Stimulated activated CD8-positive, alpha-beta memory T cell treated with anti-CD3 and anti-CD28 coated beads, Interleukin-7, amount 100 ng/mL, for 1 hour (primary cell): Measurements from ENCODE around the gene STK39.

Experiments
- DNase-seq, 2 donors: peaks; one replicate each; pipeline ENCODE4 v3.0.0-alpha.2; 2020; ENCODE audit warnings: low read depth in 2 of 2

STK39 gene

DNA sequence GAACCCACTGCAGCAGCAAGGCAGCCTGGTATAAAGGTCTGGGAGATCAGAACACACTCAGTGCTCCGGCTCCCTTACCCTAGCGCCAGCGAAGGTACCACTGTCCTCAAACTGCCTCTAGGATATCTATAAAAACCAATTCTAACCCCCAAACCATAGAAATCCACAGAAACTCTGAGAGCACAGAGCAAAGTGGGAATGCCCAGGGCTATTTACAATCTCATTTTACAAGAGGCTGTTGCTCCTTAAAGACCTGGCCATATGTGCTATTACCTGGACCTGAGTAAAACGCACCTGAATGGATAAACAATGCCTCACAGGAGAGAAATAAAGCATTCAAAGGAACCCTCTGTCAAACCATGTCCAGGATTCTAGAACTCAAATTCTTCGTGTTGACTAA, 4.3 kb downstream of the STK39 start:
- DNase-seq: no peak

DNA sequence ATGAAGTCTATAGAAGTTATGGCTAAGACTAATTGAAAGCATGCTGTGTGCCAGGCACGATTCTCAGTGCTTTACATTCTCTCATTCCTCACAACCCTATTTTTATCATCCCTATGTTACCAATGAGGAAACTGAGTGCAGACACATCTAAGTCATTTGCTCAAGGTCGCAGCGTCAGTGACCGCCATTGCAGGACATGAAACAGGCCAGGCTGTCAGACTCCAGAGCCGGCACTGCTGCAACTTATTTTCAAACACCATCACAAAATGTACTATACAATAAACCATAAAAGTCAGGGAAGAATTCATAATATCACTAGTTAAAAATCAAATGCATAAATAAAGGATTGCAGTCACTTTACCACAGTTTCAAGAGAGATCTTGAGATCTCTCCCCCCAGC, 5.6 kb downstream of the STK39 start:
- no peak for DNase-seq

GRCh38 chr2:168241208-168241607, 6.2 kb downstream of the STK39 start:
- DNase-seq: no peak

DNA sequence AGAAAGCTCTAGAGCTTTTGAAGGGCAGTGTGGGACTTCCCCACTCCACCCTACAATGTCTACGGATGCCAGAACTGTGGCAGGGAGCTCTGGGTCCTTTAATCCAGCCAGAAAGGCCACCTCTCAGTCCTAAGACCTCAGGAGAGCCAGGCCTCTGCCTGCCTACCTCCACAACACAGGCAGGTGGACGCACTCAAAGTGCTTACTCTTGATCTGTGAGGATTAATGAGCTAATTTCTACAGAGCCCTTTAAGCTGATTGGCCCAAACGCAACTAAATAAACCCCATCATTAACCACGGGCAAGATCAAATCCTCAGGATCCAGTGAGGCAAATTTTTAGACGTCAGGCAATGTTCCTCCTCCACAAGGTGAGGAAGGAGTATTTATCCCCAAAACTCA, 8.1 kb downstream of the STK39 start:
- DNase-seq: no peak

DNA sequence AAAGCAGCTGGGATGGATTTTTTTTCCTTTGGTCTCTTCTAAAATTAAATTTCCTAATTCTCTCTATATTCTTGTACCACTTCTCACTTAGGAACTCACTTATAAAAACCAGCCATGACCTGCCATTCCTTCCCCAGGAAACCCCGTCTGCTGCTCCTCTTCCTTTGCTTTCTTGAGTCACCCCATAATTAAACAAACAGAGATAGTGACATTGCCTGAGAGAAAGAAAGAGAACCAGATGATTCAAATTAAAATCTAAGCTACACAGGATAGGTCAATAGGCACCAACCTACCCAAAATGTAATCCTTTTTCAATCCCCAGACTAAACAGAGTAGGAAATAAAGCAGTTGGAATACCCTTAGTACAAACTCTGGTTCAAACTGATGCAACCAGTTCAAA, 9.7 kb downstream of the STK39 start:
- no peak for DNase-seq

GRCh38 chr2:168234407-168235085, 12.8 kb downstream of the STK39 start:
- DNase-seq: no peak

DNA sequence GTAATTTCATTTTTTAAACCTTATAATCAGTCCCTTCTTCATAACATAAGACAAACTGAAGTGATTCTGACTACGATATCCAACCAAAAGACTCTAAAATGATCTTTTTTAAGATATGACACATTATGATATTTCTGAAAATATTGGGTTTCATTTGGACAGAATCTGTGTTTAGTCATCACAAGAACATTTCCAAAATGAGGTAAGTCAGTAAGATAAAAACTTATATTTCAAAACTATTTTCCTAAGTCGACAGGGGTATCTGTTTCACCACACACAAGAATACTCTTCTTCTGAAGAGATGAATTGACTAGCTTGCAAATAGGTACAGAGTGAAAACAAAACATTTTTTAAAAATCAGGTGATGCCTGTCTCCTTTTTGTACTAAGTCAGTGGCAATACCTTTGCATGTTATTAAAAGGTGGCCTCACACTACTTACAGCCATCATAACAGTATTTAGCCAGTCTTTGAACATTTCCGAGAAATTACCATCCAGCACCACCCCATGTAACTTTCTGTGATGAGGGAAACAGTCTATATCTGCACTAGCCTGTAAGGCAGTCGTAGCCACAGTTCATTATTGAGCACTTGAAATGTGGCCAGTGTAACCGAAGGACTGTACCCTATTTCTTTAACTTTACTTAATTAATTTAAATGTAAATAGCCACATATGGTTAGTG, 13.5 kb downstream of the STK39 start:
- no peak for DNase-seq

- no peak for DNase-seq
Observed at GRCh38 chr2:168233166-168233565, 14.2 kb downstream of the STK39 start.

DNA sequence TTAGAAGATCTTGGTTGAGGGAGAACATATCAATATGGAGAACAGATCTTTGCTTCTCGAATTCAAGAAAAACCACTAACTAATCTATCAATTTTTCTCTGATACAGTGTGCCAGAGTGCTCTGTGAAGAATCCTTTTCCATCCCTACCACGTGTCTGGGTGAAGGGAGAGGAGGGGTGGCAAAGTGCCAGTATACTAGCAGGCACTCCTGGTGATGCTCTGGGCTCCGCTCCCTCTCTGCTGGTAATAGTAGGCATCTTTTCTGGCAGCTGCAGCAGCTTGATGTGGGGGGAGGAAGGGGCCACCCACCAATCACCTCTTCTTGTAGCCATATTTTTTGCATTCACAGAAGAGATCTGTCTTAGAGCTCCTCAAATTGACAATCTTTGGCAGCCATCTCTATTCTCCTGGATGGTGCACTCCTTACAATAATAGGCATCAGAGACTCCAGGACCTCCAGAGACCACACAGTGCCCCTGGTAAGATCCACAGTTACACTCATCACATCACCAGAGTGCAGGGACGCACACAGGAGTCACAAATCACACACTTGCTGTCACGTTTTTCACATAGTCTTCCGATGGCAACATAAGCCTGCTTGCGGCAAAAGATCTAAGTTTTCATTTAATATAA, 15.7 kb downstream of the STK39 start:
- DNase-seq: no peak

DNA sequence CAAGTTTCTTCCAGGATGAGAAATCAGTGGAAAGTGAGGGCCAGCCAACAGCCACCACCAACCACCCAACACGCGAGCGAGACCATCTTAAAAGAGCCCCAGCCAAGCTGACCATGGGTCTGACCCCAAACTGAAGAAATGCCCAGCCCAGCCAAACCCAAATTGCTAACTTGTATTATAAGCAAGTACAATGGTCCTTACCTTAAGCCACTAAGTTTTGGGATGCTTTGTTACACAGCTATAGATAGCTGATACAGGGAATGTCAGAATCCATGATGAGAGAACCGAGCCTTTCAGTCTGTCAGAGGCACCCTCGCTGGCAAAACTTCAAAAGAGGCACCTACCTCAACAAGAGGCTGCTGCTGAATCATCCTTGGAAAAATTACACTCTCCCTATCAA, 17.0 kb downstream of the STK39 start:
- no peak for DNase-seq

GRCh38 chr2:168224346-168224745, 23.0 kb downstream of the STK39 start:
- no peak for DNase-seq

DNA sequence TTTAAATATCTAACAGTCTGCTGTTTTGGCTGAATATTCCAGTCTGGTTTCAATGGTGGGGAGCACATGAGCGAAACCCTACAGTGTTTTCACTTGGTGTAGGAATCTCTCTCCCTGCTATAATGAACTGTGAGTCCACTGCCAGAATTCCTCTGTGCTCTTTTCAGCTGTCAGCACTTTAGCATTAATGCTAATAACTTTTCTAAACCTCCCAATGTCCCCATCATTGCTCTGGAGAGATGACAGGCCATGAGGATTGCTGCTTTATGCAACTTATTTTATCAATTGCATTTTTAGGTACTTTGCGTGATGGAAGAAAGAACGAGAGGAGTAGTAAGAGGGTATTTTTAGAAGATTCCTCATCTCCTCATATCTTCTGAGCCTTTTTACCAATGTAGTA, 25.3 kb downstream of the STK39 start:
- DNase-seq: no peak

- DNase-seq: no peak
Observed at GRCh38 chr2:168220965-168221819, 26.2 kb downstream of the STK39 start.

GRCh38 chr2:168217920-168218319, 29.5 kb downstream of the STK39 start:
- DNase-seq: no peak

DNA sequence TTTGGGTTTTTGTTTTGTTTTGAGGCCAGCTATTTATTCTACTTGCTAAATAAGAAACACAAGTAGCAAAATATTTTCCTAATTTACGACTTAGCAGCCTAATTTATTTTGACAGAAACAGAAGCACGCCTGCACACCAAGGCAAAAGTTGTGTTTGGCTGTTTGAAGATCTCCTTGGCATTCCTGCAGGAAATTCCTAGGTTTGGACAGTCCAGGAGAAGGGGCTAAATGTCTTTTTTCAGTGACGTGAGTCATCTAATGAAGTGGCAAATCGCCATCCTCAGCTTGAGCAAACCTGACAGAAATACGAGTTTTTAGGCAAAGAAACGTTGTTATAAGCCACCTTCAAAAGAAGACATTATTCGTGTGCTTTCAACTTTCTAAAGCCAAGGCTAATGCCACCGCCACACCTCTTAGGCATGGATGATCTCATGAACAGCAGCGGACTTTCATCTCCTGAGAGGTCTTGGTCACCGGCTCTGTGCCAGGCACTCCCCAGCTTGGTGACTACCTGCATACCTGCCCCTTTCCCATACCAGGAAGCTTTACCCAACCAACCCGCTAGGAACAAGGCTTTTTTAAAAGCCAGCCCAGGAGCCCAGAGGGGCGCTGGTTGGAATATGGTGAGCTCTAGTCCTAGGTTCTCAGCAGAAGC, 30.9 kb downstream of the STK39 start:
- no peak for DNase-seq

DNA sequence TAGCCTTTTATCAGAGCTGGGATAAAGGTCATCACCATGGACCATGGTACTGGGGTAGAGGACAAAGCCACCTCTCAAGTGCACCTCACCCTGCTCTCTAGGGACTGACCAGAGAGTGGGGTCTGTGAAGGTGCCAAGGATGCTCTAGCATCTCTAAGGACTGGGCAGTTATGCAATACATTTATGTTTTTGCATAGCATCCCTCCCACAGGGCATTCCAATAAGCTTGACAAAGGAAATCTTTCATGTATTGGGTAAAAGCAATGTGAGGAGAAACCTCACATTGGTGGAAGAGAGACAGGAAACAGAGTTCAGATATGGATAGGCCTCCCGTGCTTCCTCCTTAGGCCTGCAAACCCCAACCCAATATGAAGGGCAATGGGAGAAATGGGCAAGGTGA, 31.6 kb downstream of the STK39 start:
- DNase-seq: no peak

DNA sequence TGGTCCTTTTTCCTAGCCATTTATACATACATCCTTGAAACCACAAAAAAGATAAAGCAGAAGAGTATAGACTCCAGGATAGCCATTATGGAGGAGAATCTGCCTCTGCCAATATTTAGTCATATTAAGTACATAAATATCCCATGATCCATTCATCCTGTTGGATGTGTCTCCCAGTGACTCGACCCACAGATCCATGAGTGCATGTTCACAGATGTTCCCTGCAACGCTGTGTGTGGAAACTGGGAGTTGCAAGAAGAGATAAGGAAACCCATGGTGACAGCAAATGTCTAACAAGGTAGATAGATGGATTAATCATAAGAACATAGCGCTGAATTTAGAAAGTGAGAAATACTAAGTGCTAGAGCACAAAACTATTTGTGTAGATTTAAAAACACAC, 34.5 kb downstream of the STK39 start:
- no peak for DNase-seq

DNA sequence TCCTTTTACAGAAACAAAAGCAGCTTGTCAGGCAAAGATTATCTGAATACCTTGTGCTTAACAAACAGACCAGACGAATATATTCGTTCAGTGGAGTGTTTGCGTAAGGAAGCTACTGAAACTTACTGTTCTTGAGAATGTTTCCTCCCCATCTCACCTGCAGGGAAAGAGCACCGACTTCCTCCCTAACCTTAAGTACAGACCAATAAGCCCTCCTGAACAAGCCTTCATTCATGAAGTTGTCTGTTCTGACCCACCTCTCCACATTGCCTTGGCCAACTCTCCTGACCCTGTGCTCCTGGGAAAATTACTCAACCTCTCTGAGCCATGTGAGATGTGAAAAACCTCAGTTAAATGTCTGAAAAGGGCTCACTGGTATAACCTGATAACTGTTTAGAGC, 35.2 kb downstream of the STK39 start:
- DNase-seq: no peak

GRCh38 chr2:168211664-168212163, 35.7 kb downstream of the STK39 start:
- DNase-seq: no peak

GRCh38 chr2:168210895-168211570, 36.4 kb downstream of the STK39 start:
- DNase-seq: no peak
